ENCODE data around the gene P2RY2. TPM values are rescaled to one million over a fixed set of nuclear protein-coding genes. Genes with fewer than 3 reads are reported as not detected.
"Not testable (repeated sequence)": the region's sequence is repeated elsewhere in the genome, so short reads cannot be mapped to it uniquely, and the experiment has no call there.

P2RY2 gene
- total and polyA plus RNA-seq, 5 experiments from 2014 or later = not detected

DNA sequence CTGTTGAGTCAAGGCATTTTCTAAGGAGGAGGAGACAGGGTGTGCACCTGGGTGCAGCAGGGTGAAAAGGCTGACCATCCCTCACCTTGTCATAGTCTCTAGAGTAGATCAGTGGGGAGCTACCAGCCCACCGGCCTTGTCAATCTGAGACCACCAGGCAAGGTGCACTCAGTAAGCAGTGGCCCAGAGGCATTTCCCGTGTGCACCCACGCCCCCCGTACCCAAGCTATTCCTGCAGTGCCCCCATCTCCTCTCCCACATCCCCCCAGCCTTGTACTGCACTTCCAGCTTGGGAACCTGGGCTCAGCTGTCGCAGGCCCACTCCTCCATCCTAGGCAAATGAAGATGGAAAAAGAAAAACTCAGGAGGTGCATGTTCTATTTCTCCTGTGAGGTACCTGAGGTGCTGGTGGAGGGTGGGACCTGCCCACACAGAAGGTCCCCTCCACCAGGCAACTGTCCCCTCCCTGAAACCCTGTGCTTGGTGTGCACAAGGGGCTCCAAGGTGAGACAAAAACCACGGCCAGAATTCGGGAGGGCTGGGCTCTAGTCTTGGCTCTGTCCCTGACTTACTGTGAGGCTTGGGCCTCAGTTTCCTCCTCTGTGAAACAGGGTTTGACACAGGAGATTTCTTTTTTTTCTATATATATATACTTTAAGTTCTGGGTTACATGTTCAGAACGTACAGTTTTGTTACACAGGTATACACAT, 8.4 kb downstream of the P2RY2 start:
- Mint-ChIP-seq H3K4me3 (no peak overlapping the region), H3K27me3 (peaks cover 0 to 19% (median 6%) of the 10 kb centered on the region in 5 donors), H3K4me1 (peaks cover 0 to 10% (median 3%) of the 10 kb centered on the region in 4 donors), H3K9me3 (no peaks in the 10 kb centered on the region), H3K27ac (no peak overlapping the region), H3K36me3 (no peaks in the 10 kb centered on the region)
- ATAC-seq = no peak
- POLR2A ChIA-PET = no interaction called here
- DNase-seq = no peak

DNA sequence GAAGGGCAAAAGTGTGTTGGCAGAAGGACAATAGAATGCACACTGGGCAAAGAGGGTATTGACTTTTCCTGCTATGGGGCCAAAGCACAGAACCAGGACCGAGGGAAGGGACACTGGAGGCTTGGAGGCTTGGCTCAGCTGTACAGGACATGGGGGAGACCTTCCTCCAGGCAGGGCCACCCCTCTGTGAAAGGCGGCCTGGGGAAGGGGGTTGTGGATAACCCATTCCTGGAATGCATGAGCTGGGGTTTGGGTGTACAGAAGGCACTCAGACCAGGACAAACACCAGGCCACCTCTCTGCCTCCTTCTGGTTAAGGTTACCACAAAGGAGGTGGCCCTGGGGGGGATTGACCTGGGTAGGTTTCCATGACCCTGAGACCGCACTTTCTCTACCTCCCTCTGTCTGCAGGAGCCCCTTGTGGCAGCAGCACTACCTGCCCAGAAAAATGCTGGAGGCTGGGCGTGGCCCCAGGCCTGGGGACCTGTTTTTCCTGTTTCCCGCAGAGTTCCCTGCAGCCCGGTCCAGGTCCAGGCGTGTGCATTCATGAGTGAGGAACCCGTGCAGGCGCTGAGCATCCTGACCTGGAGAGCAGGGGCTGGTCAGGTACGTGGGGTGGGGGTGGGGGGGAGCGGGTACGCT, 9.6 kb downstream of the P2RY2 start:
- POLR2A ChIA-PET = no interaction called here
- no peak for ATAC-seq
- Mint-ChIP-seq H3K27me3 (peaks cover 2 to 11% (median 4%) of the 10 kb centered on the region in 5 donors), H3K9me3 (no peaks in the 10 kb centered on the region), H3K27ac (peak overlapping the region in 1 of 10 donors; percentile 19), H3K4me1 (peaks cover 0 to 8% (median 3%) of the 10 kb centered on the region in 4 donors), H3K4me3 (no peak overlapping the region), H3K36me3 (no peaks in the 10 kb centered on the region)
- no peak for DNase-seq

DNA sequence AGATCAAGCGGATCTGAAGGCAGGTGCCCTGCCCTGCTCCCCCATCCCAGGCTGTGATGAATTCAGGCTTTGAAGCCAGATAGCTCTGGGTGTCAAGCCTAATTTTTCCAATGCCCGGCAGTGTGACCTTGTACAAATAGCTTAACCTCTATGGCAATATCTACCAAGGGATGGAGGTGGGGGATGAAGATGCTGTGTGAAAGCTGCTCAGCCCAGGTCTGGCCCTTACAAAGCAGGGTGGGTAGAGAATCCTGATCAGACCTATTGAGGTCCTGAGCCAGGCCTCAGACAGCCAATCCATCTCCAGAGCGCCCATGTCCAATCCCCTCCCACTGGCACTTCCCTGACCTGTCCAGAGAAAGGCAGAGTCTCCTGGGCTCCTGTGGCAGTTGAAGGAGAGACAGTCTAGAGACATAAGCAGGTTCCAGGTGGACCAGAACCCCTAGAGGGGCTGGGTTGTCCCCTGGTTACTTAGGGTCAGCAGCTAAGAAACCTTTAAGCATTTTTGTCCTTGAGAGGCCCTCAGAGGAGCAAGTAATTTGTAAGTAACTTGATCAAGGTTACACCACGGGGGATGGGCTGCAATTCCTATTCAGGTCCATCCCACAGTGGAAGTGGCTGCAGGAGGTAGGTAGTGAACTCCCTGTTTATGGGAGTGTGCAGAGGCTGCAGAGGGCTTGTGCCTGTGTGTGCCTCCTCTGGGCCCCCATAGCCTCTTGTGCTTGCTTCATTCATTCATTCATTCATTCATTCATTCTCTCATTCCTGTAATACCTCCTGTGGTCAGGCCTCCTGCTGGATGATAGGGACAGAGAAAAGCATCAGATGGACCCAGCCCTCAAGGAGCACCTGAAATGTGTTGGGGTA, 10.4 kb downstream of the P2RY2 start:
- DNase-seq = no peak
- POLR2A ChIA-PET = no interaction called here

DNA sequence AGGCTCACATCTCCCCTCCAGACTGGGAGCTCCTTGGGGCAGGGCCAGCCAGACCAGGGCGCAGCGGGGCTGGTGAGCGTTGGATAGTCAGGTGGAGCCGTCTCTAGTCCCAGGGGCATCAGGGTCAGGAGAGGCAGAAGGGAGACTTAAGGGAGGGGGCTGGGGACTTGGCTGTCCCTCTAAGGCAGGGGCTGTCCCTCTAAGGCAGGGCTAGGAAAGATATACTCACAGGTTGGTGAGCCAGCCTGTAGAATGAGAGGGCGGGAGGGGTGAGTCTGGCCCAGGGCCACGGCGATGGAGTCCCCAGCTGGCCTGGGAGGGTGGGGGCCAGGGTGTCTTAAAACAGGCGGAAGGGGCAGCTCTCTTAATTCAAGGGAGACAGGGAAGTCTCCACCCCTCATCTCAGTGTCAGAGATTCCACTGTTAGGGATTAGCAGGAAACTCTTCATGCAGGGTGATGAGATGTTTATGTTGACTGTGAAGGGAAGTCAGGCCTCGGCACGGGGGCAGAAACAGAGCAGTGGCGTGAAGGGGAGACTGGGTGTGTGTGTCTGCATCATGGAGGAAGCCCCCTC, 11.3 kb downstream of the P2RY2 start:
- ATAC-seq (no peak), DNase-seq (no peak)
- H3K4me1 Mint-ChIP-seq = peaks cover 0 to 6% (median under 1%) of the 10 kb centered on the region in 4 donors
- no peaks in the 10 kb centered on the region for H3K9me3 Mint-ChIP-seq
- POLR2A ChIA-PET = no interaction called here
- peaks cover 0 to 9% (median 4%) of the 10 kb centered on the region in 5 donors for H3K27me3 Mint-ChIP-seq
- no peak overlapping the region for H3K27ac Mint-ChIP-seq
- no peak overlapping the region for H3K4me3 Mint-ChIP-seq
- no peaks in the 10 kb centered on the region for H3K36me3 Mint-ChIP-seq

More for the DNA sequence above, 10.4 kb downstream of the P2RY2 start:
- H3K9me3 Mint-ChIP-seq = no peaks in the 10 kb centered on the region
- H3K27me3 Mint-ChIP-seq = peaks cover 0 to 9% (median 4%) of the 10 kb centered on the region in 5 donors
- no peak for ATAC-seq
- no peak overlapping the region for H3K4me3 Mint-ChIP-seq
- H3K36me3 Mint-ChIP-seq = no peaks in the 10 kb centered on the region
- no peak overlapping the region for H3K27ac Mint-ChIP-seq
- peaks cover 0 to 8% (median 3%) of the 10 kb centered on the region in 4 donors for H3K4me1 Mint-ChIP-seq

DNA sequence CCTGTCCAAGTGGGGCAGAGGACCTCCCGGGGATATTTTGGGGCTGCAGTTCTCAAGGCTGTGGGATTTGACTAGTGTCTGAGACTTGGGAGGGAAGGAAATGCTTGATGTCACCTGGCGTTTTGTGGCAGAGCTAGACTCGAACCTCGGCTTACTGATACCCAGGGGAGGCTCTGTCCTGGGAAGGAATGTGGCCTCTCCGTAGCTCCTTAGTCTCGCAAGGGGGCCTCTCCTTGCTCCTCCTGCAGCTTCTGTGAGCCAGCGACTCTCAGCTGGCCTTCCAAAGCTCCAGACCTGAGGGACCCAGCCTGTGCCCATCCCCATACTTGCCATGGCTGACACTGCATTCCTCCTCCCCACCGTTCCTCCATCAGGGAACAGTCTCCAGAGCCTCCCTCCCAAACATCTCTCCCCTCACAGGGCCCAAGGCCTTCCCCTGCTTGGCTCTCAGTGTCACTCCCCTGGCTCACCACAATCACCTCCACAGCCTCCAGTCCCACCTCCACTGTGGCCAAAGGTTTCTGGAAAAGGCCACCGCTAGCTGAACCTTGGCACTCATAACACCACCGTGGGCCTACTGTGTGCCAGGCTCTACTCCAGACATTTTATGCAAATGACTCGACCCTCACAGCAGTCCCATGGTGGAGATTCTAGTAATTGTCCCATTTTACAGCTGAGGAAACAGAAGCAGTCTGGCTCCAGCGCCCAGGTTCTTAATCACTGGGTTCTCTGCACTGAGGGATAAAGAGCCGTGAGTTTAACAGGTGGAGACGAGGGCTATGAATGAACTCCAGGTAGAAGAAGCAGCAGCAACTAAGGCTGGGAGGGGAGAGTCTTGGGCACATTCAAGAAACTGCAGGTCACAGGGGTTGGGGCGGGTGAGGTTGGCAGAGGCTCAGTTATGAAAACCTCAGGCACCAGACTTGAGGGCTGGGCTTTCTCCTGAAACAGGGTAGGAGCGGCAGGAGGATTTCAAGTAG, 12.1 kb downstream of the P2RY2 start:
- DNase-seq (no peak), ATAC-seq (no peak)
- H3K4me1 Mint-ChIP-seq = peaks cover 0 to 8% (median 0%) of the 10 kb centered on the region in 4 donors
- peaks cover 0 to 9% (median 2%) of the 10 kb centered on the region in 5 donors for H3K27me3 Mint-ChIP-seq
- H3K36me3 Mint-ChIP-seq = no peaks in the 10 kb centered on the region
- POLR2A ChIA-PET = no interaction called here
- no peaks in the 10 kb centered on the region for H3K9me3 Mint-ChIP-seq
- H3K4me3 Mint-ChIP-seq = no peak overlapping the region
- peak overlapping the region in 2 of 10 donors; percentile 15 to 46 for H3K27ac Mint-ChIP-seq

DNA sequence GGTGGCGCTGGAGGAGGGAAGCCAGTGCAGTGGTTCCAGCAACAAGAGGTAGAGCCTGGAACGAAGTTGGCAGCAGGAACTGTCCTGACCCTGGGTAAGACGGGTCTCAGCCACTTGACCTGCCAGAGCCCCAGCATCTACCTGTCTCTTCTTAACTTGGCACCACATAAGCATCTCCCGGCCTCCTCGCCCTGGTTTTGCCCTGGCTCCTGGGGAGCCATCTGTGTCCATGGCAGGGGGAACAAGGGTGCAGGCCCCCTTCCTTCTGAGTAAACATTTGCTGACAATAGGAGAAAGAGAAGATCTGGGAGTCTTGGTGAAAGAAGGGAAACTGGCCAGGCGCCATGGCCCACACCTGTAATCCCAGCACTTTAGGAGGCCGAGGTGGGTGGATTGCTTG, 12.8 kb downstream of the P2RY2 start:
- ATAC-seq = no peak
- Mint-ChIP-seq H3K27ac (no peak overlapping the region), H3K9me3 (no peaks in the 10 kb centered on the region), H3K4me3 (no peak overlapping the region), H3K36me3 (no peaks in the 10 kb centered on the region), H3K27me3 (peaks cover 0 to 4% (median 2%) of the 10 kb centered on the region in 5 donors), H3K4me1 (peaks cover 0 to 6% (median 0%) of the 10 kb centered on the region in 4 donors)
- no peak for DNase-seq
- POLR2A ChIA-PET = interaction anchor here (0.6 kb wide), 1 partner anchor 1825 kb away, joined by 5 read pairs; no protein-coding TSS in a partner anchor

DNA sequence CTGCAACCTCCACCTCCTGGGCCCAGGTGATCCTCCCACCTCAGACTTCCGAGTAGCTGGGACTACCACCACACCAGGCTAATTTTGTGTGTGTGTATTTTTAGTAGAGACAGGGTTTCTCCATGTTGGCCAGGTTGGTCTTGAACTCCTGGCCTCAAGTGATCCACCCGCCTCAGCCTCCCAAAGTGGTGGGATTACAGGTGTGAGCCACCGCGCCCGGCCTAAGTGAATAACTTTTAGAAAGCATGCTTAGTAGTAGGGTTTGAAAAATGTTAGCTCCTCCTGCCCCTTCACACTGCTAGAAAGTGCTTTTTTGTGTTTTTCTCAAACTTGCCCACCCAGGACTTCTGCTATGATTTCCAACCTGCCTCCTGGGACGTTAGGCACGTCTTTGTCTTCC, 14.4 kb downstream of the P2RY2 start:
- DNase-seq, H3K4me3 Mint-ChIP-seq, POLR2A ChIA-PET, ATAC-seq, H3K9me3 Mint-ChIP-seq, H3K4me1 Mint-ChIP-seq, H3K27me3 Mint-ChIP-seq, H3K27ac Mint-ChIP-seq, H3K36me3 Mint-ChIP-seq: not testable (repeated sequence)

DNA sequence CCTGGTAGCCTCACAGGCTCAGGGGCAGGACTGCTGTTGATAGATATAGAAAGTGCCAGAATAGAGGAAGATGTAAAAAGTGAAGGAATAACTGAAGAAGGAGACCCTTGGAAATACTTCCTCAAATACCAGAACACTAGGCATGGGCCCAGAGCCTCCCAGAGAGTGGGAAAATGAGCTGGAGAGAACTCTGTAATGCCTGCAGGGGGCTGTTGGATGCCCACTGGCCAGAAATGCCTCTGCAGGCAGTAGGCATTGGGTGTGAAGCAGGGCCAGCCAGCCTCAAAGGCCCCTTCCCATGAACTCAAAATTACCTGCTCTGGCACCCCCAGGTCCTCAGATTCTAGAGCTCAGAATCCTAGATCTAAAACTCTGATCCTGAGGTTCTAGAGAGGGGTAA, 15.1 kb downstream of the P2RY2 start:
- Mint-ChIP-seq H3K4me1 (peaks cover 0 to 6% (median 0%) of the 10 kb centered on the region in 4 donors), H3K27me3 (peaks cover 0 to 4% (median 0%) of the 10 kb centered on the region in 5 donors), H3K27ac (no peak overlapping the region), H3K36me3 (no peaks in the 10 kb centered on the region), H3K9me3 (no peaks in the 10 kb centered on the region), H3K4me3 (no peak overlapping the region)
- POLR2A ChIA-PET = no interaction called here
- DNase-seq = no peak
- no peak for ATAC-seq

DNA sequence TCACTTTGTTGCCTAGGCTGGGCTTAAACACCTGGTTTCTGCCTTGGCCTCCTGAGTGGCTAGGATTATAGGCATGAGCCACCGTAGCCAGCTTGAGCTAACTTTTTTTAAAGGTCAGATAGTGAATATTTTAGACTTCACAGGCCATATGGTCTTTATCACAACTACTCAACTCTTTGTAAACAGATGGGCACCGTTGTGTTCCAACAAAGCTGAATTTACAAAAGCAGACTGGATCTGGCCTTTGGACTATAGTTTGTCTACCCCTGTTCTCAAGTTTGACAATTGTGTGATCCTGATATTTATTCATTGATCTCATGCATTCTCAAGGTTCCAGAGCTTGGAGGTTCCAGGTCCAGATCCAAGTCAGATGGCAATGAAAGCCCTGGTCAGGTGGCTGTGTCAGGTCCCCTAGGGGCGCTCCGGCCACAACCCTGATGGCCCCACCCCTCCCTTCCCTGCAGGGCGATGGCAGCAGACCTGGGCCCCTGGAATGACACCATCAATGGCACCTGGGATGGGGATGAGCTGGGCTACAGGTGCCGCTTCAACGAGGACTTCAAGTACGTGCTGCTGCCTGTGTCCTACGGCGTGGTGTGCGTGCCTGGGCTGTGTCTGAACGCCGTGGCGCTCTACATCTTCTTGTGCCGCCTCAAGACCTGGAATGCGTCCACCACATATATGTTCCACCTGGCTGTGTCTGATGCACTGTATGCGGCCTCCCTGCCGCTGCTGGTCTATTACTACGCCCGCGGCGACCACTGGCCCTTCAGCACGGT, 15.8 kb downstream of the P2RY2 start:
- no peaks in the 10 kb centered on the region for H3K9me3 Mint-ChIP-seq
- no peak for ATAC-seq
- H3K4me1 Mint-ChIP-seq = peaks cover 0 to 5% (median 0%) of the 10 kb centered on the region in 4 donors
- no peaks in the 10 kb centered on the region for H3K36me3 Mint-ChIP-seq
- no peak overlapping the region for H3K27ac Mint-ChIP-seq
- H3K4me3 Mint-ChIP-seq = no peak overlapping the region
- DNase-seq = peak in 1 of 10 donors; percentile 30
- POLR2A ChIA-PET = no interaction called here
- peaks cover 0 to 2% (median 0%) of the 10 kb centered on the region in 5 donors for H3K27me3 Mint-ChIP-seq

DNA sequence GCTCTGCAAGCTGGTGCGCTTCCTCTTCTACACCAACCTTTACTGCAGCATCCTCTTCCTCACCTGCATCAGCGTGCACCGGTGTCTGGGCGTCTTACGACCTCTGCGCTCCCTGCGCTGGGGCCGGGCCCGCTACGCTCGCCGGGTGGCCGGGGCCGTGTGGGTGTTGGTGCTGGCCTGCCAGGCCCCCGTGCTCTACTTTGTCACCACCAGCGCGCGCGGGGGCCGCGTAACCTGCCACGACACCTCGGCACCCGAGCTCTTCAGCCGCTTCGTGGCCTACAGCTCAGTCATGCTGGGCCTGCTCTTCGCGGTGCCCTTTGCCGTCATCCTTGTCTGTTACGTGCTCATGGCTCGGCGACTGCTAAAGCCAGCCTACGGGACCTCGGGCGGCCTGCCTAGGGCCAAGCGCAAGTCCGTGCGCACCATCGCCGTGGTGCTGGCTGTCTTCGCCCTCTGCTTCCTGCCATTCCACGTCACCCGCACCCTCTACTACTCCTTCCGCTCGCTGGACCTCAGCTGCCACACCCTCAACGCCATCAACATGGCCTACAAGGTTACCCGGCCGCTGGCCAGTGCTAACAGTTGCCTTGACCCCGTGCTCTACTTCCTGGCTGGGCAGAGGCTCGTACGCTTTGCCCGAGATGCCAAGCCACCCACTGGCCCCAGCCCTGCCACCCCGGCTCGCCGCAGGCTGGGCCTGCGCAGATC, 16.5 kb downstream of the P2RY2 start:
- H3K36me3 Mint-ChIP-seq = no peaks in the 10 kb centered on the region
- no peak for DNase-seq
- no peak overlapping the region for H3K27ac Mint-ChIP-seq
- H3K4me1 Mint-ChIP-seq = peaks cover 0 to 3% (median 0%) of the 10 kb centered on the region in 4 donors
- no peak for ATAC-seq
- no peak overlapping the region for H3K4me3 Mint-ChIP-seq
- POLR2A ChIA-PET = no interaction called here
- H3K9me3 Mint-ChIP-seq = no peaks in the 10 kb centered on the region
- H3K27me3 Mint-ChIP-seq = peaks cover 0 to 3% (median 0%) of the 10 kb centered on the region in 5 donors

All from naive thymus-derived CD8-positive, alpha-beta T cell (primary cell).